ENCODE measurements around the gene NDUFV3.

DNA sequence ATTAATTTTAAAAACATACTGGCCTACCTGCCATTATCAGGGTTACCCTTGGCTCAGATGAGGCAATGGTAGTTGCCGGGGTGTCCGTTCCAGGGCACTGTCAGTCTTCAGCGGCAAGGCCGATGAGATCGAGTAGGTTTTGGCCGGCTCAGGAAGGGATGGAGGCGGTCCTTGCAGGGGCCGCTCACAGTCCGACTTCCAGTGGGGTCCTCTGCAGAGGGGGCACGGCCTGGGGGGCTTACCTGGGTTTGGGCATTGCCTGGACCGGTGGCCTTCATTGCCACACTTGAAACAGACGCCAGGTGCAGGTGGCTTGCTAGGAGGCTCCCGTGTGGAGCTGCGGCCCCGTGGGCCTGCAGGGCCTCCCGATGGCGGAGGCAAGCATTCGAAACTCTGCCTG lies 29.8 kb downstream of the NDUFV3 start:
- TF ChIP-seq TRIM24 (CRISPR knock-in tag; IDR thresholded peaks at IDR 0.05) (no peak), KLF16 (CRISPR knock-in tag; IDR thresholded peaks at IDR 0.05) (no peak)
- TF ChIP-seq, protein P1, sequence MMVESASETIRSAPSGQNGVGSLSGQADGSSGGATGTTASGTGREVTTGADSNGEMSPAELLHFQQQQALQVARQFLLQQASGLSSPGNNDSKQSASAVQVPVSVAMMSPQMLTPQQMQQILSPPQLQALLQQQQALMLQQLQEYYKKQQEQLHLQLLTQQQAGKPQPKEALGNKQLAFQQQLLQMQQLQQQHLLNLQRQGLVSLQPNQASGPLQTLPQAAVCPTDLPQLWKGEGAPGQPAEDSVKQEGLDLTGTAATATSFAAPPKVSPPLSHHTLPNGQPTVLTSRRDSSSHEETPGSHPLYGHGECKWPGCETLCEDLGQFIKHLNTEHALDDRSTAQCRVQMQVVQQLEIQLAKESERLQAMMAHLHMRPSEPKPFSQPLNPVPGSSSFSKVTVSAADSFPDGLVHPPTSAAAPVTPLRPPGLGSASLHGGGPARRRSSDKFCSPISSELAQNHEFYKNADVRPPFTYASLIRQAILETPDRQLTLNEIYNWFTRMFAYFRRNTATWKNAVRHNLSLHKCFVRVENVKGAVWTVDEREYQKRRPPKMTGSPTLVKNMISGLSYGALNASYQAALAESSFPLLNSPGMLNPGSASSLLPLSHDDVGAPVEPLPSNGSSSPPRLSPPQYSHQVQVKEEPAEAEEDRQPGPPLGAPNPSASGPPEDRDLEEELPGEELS (CRISPR knock-in tag; IDR thresholded peaks at IDR 0.05), result no peak
